Esophagus muscularis mucosa (tissue), 4 donors: ENCODE data around the gene ZDHHC4.

Experiments used
- EP300 ChIP-seq: sonication (generic); formaldehyde crosslinking; IDR thresholded peaks from one replicate; pipeline ENCODE4 v1.6.1; 2017; ENCODE audit warnings: antibody characterized with exemption
- POLR2AphosphoS5 ChIP-seq, 2 donors: sonication (generic); formaldehyde crosslinking; IDR thresholded peaks; one replicate each; pipeline ENCODE4 v1.6.1; 2017; ENCODE audit warnings: antibody characterized with exemption in 2 of 2
- TF ChIP-seq, protein P1 (sequence below), 3 experiments: fragments of 200-600 bp in 2 of 3; fragments of 450-650 bp in 1 of 3; sonication (generic) in 2 of 3; IDR thresholded peaks; one replicate each; pipeline ENCODE4 v1.5.1; 2017 to 2019; ENCODE audit warnings: antibody characterized with exemption in 3 of 3, mild to moderate bottlenecking in 2 of 3, moderate library complexity in 1 of 3

DNA sequence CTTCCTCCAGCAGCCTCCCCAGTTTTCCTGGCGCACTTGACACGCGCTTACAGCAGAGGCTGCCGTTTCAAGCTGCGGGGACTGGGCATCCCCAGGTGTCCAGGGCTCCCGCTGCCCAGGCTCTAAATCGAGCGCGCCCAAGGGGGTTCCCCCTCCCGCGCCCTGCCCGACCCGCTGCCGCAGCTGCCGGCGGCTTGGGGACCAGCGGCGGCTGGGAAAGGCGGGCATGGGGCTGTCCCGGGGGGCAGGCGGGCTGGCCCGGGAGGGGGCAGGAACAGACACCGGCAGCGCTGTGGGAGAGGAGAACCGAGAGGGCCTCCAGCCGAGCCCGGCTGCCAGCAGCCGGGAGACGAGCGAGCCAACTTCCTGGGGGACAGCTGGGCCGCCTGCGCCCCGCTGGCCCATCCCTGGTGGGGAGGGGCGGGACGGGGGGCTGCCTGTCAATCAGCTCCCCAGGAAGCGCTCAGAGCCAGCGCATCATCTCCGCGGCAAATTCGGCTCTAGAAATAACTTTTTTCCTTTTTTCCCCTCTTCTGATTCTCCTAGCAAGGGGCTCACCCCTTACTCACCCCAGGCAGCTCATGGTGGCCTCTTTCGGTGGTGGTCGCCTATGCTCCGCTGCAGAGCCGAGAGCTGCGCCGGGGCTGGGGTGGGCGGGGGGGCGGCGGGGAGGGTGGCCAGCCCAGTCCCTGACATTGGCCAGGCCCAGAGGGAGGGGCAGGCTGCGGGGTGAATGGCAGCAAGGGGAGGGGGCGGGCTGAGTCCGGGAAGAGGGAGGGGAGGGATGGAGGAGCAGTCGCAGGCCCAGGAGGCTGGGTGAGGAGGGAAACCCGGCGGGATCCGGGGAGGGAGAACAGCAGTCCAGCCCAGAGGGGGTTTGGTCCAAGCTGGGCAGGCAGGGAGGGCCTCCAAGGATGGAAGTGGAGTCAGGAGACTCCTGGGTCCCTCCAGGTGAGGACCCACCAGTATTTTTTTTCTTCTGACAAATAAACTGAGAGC, 40.7 kb upstream of the ZDHHC4 start:
- TF ChIP-seq POLR2AphosphoS5 (IDR thresholded peaks at IDR 0.05) (no peak), EP300 (no peak)
- TF ChIP-seq, protein P1, sequence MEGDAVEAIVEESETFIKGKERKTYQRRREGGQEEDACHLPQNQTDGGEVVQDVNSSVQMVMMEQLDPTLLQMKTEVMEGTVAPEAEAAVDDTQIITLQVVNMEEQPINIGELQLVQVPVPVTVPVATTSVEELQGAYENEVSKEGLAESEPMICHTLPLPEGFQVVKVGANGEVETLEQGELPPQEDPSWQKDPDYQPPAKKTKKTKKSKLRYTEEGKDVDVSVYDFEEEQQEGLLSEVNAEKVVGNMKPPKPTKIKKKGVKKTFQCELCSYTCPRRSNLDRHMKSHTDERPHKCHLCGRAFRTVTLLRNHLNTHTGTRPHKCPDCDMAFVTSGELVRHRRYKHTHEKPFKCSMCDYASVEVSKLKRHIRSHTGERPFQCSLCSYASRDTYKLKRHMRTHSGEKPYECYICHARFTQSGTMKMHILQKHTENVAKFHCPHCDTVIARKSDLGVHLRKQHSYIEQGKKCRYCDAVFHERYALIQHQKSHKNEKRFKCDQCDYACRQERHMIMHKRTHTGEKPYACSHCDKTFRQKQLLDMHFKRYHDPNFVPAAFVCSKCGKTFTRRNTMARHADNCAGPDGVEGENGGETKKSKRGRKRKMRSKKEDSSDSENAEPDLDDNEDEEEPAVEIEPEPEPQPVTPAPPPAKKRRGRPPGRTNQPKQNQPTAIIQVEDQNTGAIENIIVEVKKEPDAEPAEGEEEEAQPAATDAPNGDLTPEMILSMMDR (IDR thresholded peaks at IDR 0.05): no peak
